HCEC 1CT (cell line): ENCODE measurements around the gene COL6A2.
"Not testable (repeated sequence)": the region's sequence is repeated elsewhere in the genome, so short reads cannot be mapped to it uniquely, and the experiment has no call there.

Experiments used
- DNase-seq: peaks from one replicate; pipeline ENCODE4 v3.0.0-alpha.2; 2017

Gene COL6A2

GRCh38 chr21:46157396-46157986 lies 59.6 kb downstream of the COL6A2 start:
- DNase-seq: no peak

- no peak for DNase-seq
Measured at GRCh38 chr21:46157987-46158451, 60.1 kb downstream of the COL6A2 start.

- no peak for DNase-seq
Measured at GRCh38 chr21:46158666-46159300, 60.9 kb downstream of the COL6A2 start.

- DNase-seq: no peak
Measured at GRCh38 chr21:46159390-46159789, 61.5 kb downstream of the COL6A2 start.

GRCh38 chr21:46159841-46160656 lies 62.1 kb downstream of the COL6A2 start:
- DNase-seq: no peak

- DNase-seq: no peak
Measured at GRCh38 chr21:46160657-46160906, 62.7 kb downstream of the COL6A2 start.

GRCh38 chr21:46160907-46161632 lies 63.2 kb downstream of the COL6A2 start:
- DNase-seq: no peak

- DNase-seq: no peak
Measured at GRCh38 chr21:46161633-46162592, 64.0 kb downstream of the COL6A2 start.

- no peak for DNase-seq
Measured at GRCh38 chr21:46163380-46163779, 65.5 kb downstream of the COL6A2 start.

GRCh38 chr21:46165098-46165497 lies 67.2 kb downstream of the COL6A2 start:
- DNase-seq: no peak

GRCh38 chr21:46168238-46168637 lies 70.3 kb downstream of the COL6A2 start:
- DNase-seq: no peak

- DNase-seq: no peak
Measured at GRCh38 chr21:46168659-46169386, 70.9 kb downstream of the COL6A2 start.

GRCh38 chr21:46170436-46171193 lies 72.7 kb downstream of the COL6A2 start:
- DNase-seq: not testable (repeated sequence)

- no peak for DNase-seq
Measured at GRCh38 chr21:46171585-46171984, 73.7 kb downstream of the COL6A2 start.

- DNase-seq: no peak
Measured at GRCh38 chr21:46171996-46172862, 74.3 kb downstream of the COL6A2 start.

GRCh38 chr21:46172863-46173528 lies 75.1 kb downstream of the COL6A2 start:
- no peak for DNase-seq

GRCh38 chr21:46173573-46173972 lies 75.7 kb downstream of the COL6A2 start:
- no peak for DNase-seq

GRCh38 chr21:46176443-46177129 lies 78.7 kb downstream of the COL6A2 start:
- not testable (repeated sequence) for DNase-seq

- no peak for DNase-seq
Measured at GRCh38 chr21:46178961-46179360, 81.0 kb downstream of the COL6A2 start.
